Measurements from ENCODE around the gene SLC37A2. TPM values are rescaled to one million over a fixed set of nuclear protein-coding genes. Genes with fewer than 3 reads are reported as not detected.
A peak's percentile ranks its signal among the peaks of the same experiment; 100 is the strongest.

SLC37A2 gene
- total RNA-seq, 1 donor from 2014 or later, result 3.3 TPM

- TF ChIP-seq EZH2phosphoT487 (IDR thresholded peaks at IDR 0.05), result no peak
- no peak for TF ChIP-seq CTCF (IDR thresholded peaks at IDR 0.05)
- TF ChIP-seq EZH2 (IDR thresholded peaks at IDR 0.05), result no peak
Observed at GRCh38 chr11:125112208-125112604, 49.1 kb downstream of the SLC37A2 start.

GRCh38 chr11:125114518-125114917 lies 51.4 kb downstream of the SLC37A2 start:
- Histone ChIP-seq H4K20me1 (ENCODE audit: low read depth) (no peaks in the 10 kb centered on the region), H3K4me3 (no peak overlapping the region), H3K27me3 (no peaks in the 10 kb centered on the region), H3K27ac (no peak overlapping the region), H3K9ac (no peak overlapping the region), H3K79me2 (ENCODE audit: low read depth) (peaks cover 17% of the 10 kb centered on the region), H2AFZ (replicated peaks) (no peak overlapping the region), H3K4me2 (no peak overlapping the region), H3F3A (ENCODE audit: low read depth) (peaks cover 15% of the 10 kb centered on the region), H3K4me1 (peaks cover 18% of the 10 kb centered on the region), H3K9me3 (ENCODE audit: low read depth) (no peaks in the 10 kb centered on the region), H3K36me3 (no peaks in the 10 kb centered on the region)
- H3K27me3 Mint-ChIP-seq (ENCODE audit: insufficient read depth, low read depth), result peaks cover 5% of the 10 kb centered on the region
- H3K9me3 Mint-ChIP-seq, result peaks cover 13% of the 10 kb centered on the region
- peaks cover 22% of the 10 kb centered on the region for H3K4me1 Mint-ChIP-seq
- TF ChIP-seq EZH2phosphoT487 (IDR thresholded peaks at IDR 0.05) (no peak), EZH2 (IDR thresholded peaks at IDR 0.05) (no peak), CTCF (IDR thresholded peaks at IDR 0.05) (peak; percentile 34)
- no peak overlapping the region for H3K27ac Mint-ChIP-seq
- no peak for DNase-seq (ENCODE audit: low spot score)
- H3K36me3 Mint-ChIP-seq, result peaks cover 4% of the 10 kb centered on the region
- H3K4me3 Mint-ChIP-seq, result no peak overlapping the region

More at GRCh38 chr11:125112208-125112604, 49.1 kb downstream of the SLC37A2 start:
- peaks cover 15% of the 10 kb centered on the region for H3F3A ChIP-seq (ENCODE audit: low read depth)
- no peak overlapping the region for H3K9ac ChIP-seq
- no peaks in the 10 kb centered on the region for H3K27me3 ChIP-seq
- peak overlapping the region; percentile 60 for H2AFZ ChIP-seq (replicated peaks)
- no peak overlapping the region for H3K27ac ChIP-seq
- Mint-ChIP-seq H3K36me3 (peaks cover 6% of the 10 kb centered on the region), H3K27me3 (ENCODE audit: insufficient read depth, low read depth) (peaks cover 5% of the 10 kb centered on the region), H3K27ac (peak overlapping the region; percentile 91), H3K4me3 (peak overlapping the region; percentile 99), H3K9me3 (peaks cover 13% of the 10 kb centered on the region), H3K4me1 (peaks cover 18% of the 10 kb centered on the region)
- H3K9me3 ChIP-seq (ENCODE audit: low read depth), result no peaks in the 10 kb centered on the region
- peaks cover 10% of the 10 kb centered on the region for H3K4me1 ChIP-seq
- no peaks in the 10 kb centered on the region for H4K20me1 ChIP-seq (ENCODE audit: low read depth)
- peak overlapping the region; percentile 39 for H3K4me3 ChIP-seq
- peak overlapping the region; percentile 74 for H3K4me2 ChIP-seq
- no peaks in the 10 kb centered on the region for H3K36me3 ChIP-seq
- peaks cover 23% of the 10 kb centered on the region for H3K79me2 ChIP-seq (ENCODE audit: low read depth)
- no peak for DNase-seq (ENCODE audit: low spot score)

- Mint-ChIP-seq H3K4me1 (peaks cover 6% of the 10 kb centered on the region), H3K9me3 (peaks cover 13% of the 10 kb centered on the region), H3K36me3 (peaks cover 4% of the 10 kb centered on the region), H3K27me3 (ENCODE audit: insufficient read depth, low read depth) (peaks cover 5% of the 10 kb centered on the region), H3K4me3 (no peak overlapping the region), H3K27ac (no peak overlapping the region)
- no peak overlapping the region for H3K4me3 ChIP-seq
- peak overlapping the region; percentile 57 for H3K4me2 ChIP-seq
- H3K27me3 ChIP-seq, result peaks cover 15% of the 10 kb centered on the region
- peaks cover 8% of the 10 kb centered on the region for H3K4me1 ChIP-seq
- TF ChIP-seq EZH2 (IDR thresholded peaks at IDR 0.05) (no peak), EZH2phosphoT487 (IDR thresholded peaks at IDR 0.05) (no peak), CTCF (IDR thresholded peaks at IDR 0.05) (no peak)
- no peaks in the 10 kb centered on the region for H3K79me2 ChIP-seq (ENCODE audit: low read depth)
- peak; percentile 20 for DNase-seq (ENCODE audit: low spot score)
- no peaks in the 10 kb centered on the region for H4K20me1 ChIP-seq (ENCODE audit: low read depth)
- H3K9me3 ChIP-seq (ENCODE audit: low read depth), result no peaks in the 10 kb centered on the region
- H3F3A ChIP-seq (ENCODE audit: low read depth), result peaks cover 9% of the 10 kb centered on the region
- peak overlapping the region; percentile 92 for H2AFZ ChIP-seq (replicated peaks)
- no peaks in the 10 kb centered on the region for H3K36me3 ChIP-seq
- no peak overlapping the region for H3K27ac ChIP-seq
- no peak overlapping the region for H3K9ac ChIP-seq
Observed at GRCh38 chr11:125117429-125117828, 54.3 kb downstream of the SLC37A2 start.
